Measurements from ENCODE around the gene FERMT1.
"Not testable (repeated sequence)": the region's sequence is repeated elsewhere in the genome, so short reads cannot be mapped to it uniquely, and the experiment has no call there.

FERMT1 gene

DNA sequence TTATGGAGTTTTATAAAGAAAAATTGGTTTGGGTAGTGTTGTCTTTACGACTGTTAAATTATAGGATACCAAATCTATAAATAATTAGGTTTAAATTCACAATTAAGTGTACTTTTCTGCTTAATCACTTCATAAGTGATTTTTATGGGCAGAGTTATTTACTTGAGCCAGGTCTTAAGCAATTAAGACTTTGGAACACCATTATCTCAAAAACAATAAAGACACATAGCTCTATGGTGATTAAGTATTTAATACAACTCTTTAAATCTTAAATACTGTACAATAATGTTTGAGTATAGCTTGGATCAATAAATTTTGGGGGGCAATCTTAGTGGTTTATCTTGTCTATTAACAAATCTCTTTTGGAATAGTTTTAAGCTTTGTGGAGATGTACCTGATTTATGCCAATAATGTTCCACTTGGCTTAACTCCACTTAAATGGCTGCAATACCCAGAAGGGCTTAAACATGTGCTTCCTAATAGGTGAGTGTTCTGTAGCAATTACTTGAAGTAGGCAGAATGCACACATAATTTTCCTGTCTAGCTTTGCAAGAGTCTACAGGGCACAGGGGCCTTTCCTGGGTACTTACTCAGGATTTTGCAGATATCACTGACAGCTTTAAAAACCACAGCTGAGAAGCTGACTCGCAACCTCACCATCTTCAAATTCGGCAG, 7.5 kb downstream of the FERMT1 start:
- Histone ChIP-seq H3K9me3 (ENCODE audit: insufficient read depth, low read depth, low read length) (peaks cover 30% of the 10 kb centered on the region), H3K9ac (ENCODE audit: low read depth, low read length) (no peak overlapping the region), H3K27me3 (ENCODE audit: insufficient read depth, low read length) (no peaks in the 10 kb centered on the region), H3K36me3 (ENCODE audit: insufficient read depth, low read length) (peaks cover 58% of the 10 kb centered on the region), H3K27ac (ENCODE audit: low read depth, low read length) (no peak overlapping the region), H3K4me1 (ENCODE audit: insufficient read depth, low read length) (peaks cover 13% of the 10 kb centered on the region), H3K4me3 (ENCODE audit: low read length) (no peak overlapping the region)
- 97% methylated on average over 2 of the region's 3 CpGs for WGBS

DNA sequence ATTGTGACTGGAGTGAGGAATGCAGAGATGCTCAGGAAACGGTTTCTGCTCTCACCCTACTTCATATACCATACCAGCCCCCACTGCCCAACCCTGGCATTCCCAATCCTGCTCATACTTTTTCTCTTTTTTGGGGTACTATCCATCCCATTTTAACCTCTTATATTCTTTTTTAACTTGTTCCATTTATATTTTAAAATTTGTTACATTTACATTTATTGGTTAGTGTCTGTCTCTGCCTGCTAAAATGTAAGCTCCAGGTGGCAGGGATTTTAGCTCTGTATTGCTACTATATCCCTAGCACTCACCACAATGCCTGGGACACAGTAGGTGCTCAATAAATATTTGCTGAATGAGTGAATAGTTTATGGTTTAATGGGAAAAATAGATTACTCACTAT, 8.1 kb downstream of the FERMT1 start:
- no peak overlapping the region for H3K27ac ChIP-seq (ENCODE audit: low read depth, low read length)
- H3K9me3 ChIP-seq (ENCODE audit: insufficient read depth, low read depth, low read length), result peaks cover 30% of the 10 kb centered on the region
- peaks cover 6% of the 10 kb centered on the region for H3K4me1 ChIP-seq (ENCODE audit: insufficient read depth, low read length)
- H3K4me3 ChIP-seq (ENCODE audit: low read length), result no peak overlapping the region
- H3K9ac ChIP-seq (ENCODE audit: low read depth, low read length), result no peak overlapping the region
- H3K27me3 ChIP-seq (ENCODE audit: insufficient read depth, low read length), result no peaks in the 10 kb centered on the region
- WGBS, result 90% methylated on average over 1 of the region's 1 CpG
- peaks cover 64% of the 10 kb centered on the region for H3K36me3 ChIP-seq (ENCODE audit: insufficient read depth, low read length)

DNA sequence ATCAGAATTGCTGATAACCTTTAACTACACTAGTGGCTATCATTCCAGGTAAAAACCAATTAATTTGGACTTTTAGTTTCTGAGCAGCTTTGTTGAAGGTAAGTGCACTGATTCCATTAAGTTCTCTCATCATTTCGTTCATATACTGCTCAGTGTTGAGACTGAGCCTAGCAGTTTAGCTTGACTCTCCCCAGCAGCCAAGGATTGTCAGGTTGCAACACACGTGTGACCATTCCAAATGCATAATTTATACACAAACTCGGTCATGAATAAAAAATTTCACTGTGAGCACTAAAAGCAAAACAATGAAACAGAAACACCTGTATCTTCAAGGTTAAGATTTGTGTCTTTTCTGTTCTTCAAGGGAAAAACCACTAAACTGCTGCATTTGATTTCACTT, 8.9 kb downstream of the FERMT1 start:
- no peak overlapping the region for H3K27ac ChIP-seq (ENCODE audit: low read depth, low read length)
- H3K4me1 ChIP-seq (ENCODE audit: insufficient read depth, low read length), result no peaks in the 10 kb centered on the region
- H3K9ac ChIP-seq (ENCODE audit: low read depth, low read length), result no peak overlapping the region
- H3K9me3 ChIP-seq (ENCODE audit: insufficient read depth, low read depth, low read length), result peaks cover 30% of the 10 kb centered on the region
- no peak overlapping the region for H3K4me3 ChIP-seq (ENCODE audit: low read length)
- 92% methylated on average over 3 of the region's 3 CpGs for WGBS
- peaks cover 68% of the 10 kb centered on the region for H3K36me3 ChIP-seq (ENCODE audit: insufficient read depth, low read length)
- H3K27me3 ChIP-seq (ENCODE audit: insufficient read depth, low read length), result no peaks in the 10 kb centered on the region

DNA sequence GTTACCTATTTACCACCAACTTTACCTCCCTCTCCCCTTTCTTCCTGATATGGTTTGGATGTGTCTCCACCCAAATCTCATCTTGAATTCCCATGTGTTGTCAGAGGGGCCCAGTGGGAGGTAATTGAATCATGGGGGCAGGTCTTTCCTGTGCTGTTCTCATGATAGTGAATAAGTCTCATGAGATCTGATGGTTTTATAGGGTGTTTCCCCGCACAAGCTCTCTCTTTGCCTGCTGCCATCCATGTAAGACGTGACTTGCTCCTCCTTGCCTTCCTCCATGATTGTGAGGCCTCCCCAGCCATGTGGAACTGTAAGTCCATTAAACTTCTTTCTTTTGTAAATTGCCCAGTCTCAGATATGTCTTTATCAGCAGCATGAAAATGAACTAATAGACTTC, 9.9 kb downstream of the FERMT1 start:
- H3K27ac ChIP-seq (ENCODE audit: low read depth, low read length); H3K4me3 ChIP-seq (ENCODE audit: low read length); H3K9ac ChIP-seq (ENCODE audit: low read depth, low read length); H3K27me3 ChIP-seq (ENCODE audit: insufficient read depth, low read length); H3K4me1 ChIP-seq (ENCODE audit: insufficient read depth, low read length): not testable (repeated sequence)
- 91% methylated on average over 2 of the region's 2 CpGs for WGBS
- Histone ChIP-seq H3K36me3 (ENCODE audit: insufficient read depth, low read length) (peaks cover 71% of the 10 kb centered on the region), H3K9me3 (ENCODE audit: insufficient read depth, low read depth, low read length) (peaks cover 30% of the 10 kb centered on the region)

DNA sequence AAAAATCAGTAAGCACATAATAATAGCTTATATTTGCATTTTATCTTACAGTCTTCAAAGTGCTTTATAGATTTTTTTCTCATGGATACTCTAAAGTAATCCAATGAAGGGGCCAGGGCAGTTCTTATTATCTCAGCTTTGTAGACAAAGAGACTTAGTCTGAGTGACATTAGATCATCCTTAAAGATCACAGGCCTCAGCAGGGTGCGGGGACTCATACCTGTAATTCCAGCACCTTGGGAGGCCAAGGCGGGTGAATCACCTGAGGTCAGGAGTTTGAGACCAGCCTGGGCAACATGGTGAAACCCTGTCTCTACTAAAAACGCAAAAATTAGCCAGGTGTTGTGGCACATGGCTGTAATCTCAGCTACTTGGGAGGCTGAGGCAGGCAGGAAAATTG, 14.5 kb downstream of the FERMT1 start:
- Histone ChIP-seq H3K36me3 (ENCODE audit: insufficient read depth, low read length) (peaks cover 58% of the 10 kb centered on the region), H3K4me3 (ENCODE audit: low read length) (no peak overlapping the region), H3K9me3 (ENCODE audit: insufficient read depth, low read depth, low read length) (peaks cover 8% of the 10 kb centered on the region; the same call in 1 of the 2 replicates), H3K4me1 (ENCODE audit: insufficient read depth, low read length) (peaks cover 3% of the 10 kb centered on the region), H3K9ac (ENCODE audit: low read depth, low read length) (no peak overlapping the region), H3K27me3 (ENCODE audit: insufficient read depth, low read length) (no peaks in the 10 kb centered on the region), H3K27ac (ENCODE audit: low read depth, low read length) (no peak overlapping the region)
- WGBS, result 67% methylated on average over 3 of the region's 3 CpGs

DNA sequence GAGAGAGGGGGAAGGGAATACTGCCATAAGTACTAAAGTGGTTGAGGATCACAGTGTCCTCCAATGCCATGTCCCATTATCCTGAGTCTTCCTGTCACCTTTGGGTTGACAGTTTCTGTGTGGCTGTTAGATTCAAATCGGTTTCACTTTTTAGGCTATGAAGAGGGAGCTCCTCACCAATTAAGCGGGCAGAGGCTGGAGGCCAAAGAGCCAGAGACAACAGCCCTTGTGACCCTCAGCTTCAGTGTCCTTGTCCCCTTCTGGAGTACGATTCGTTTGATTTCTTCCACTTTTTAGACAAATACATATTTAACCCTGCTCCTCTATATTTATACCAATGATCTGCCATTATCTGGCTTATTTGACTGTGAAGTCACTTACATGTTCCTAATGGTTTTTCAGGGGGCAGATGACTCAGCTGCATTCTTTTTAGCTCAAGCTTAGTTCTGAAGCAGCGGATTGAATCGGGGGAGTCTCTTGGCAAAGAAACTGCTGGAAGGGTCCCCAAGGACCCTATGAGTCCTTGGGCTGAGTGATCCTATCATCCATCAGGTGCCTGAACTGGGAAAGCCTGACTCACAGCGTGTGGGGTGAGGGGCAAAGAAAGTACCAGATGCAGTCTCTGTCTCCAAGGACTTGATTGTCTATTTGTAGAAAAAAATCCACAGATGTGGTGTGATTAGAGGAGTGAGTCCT, 18.2 kb downstream of the FERMT1 start:
- no peak overlapping the region for H3K9ac ChIP-seq (ENCODE audit: low read depth, low read length)

DNA sequence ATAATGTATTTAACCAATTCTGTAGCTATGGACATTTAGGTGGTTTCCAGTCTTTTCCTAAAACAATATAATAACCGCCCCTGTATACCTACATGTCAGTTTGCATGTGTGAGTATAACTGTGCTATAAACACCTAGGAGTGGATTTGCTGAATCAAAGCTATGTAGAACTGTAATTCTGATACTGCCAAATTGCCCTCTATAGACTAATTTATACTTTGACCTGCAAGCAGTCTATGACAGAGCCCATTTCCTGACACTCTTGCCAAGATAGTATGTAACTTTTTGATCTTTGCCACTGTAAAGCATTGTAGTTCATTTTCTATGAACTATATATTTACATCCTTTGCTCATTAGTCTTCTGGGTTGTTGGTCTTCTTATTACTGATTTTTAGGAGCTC, 19.5 kb downstream of the FERMT1 start:
- H3K9ac ChIP-seq (ENCODE audit: low read depth, low read length), result no peak overlapping the region
- peaks cover 3% of the 10 kb centered on the region for H3K4me1 ChIP-seq (ENCODE audit: insufficient read depth, low read length)
- WGBS, result no CpG with 5 or more reads among the region's 1 CpG
- no peak overlapping the region for H3K27ac ChIP-seq (ENCODE audit: low read depth, low read length)
- H3K27me3 ChIP-seq (ENCODE audit: insufficient read depth, low read length), result no peaks in the 10 kb centered on the region
- H3K4me3 ChIP-seq (ENCODE audit: low read length), result no peak overlapping the region
- no peaks in the 10 kb centered on the region for H3K9me3 ChIP-seq (ENCODE audit: insufficient read depth, low read depth, low read length)
- H3K36me3 ChIP-seq (ENCODE audit: insufficient read depth, low read length), result peaks cover 28% of the 10 kb centered on the region

More for the DNA sequence above, 18.2 kb downstream of the FERMT1 start:
- 92% methylated on average over 7 of the region's 7 CpGs for WGBS
- no peaks in the 10 kb centered on the region for H3K27me3 ChIP-seq (ENCODE audit: insufficient read depth, low read length)
- H3K4me3 ChIP-seq (ENCODE audit: low read length), result no peak overlapping the region
- H3K36me3 ChIP-seq (ENCODE audit: insufficient read depth, low read length), result peaks cover 38% of the 10 kb centered on the region
- H3K9me3 ChIP-seq (ENCODE audit: insufficient read depth, low read depth, low read length), result no peaks in the 10 kb centered on the region
- H3K4me1 ChIP-seq (ENCODE audit: insufficient read depth, low read length), result peaks cover 3% of the 10 kb centered on the region
- no peak overlapping the region for H3K27ac ChIP-seq (ENCODE audit: low read depth, low read length)

DNA sequence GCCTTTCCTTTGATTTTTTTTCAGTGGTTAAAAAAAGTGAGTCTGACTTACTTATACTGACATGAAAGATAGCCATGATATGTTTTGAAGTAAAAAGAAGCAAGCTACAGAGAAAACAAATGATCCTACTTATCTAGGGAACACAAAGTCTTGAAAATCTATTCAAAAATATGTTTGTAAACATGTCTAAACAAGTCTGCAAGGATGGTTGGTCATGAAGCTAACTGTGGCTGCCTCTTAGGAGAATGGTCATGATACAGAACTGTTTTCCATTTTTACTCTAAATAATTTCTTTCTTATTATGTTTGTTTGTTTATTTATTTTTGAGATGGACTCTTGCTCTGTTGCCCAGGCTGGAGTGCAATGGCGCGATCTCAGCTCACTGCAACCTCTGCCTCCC, 21.5 kb downstream of the FERMT1 start:
- no peak overlapping the region for H3K4me3 ChIP-seq (ENCODE audit: low read length)
- H3K4me1 ChIP-seq (ENCODE audit: insufficient read depth, low read length), result peaks cover 2% of the 10 kb centered on the region; the same call in 1 of the 2 replicates
- peaks cover 37% of the 10 kb centered on the region for H3K36me3 ChIP-seq (ENCODE audit: insufficient read depth, low read length)
- H3K9ac ChIP-seq (ENCODE audit: low read depth, low read length), result no peak overlapping the region
- H3K27ac ChIP-seq (ENCODE audit: low read depth, low read length), result no peak overlapping the region
- WGBS, result 96% methylated on average over 2 of the region's 2 CpGs
- H3K27me3 ChIP-seq (ENCODE audit: insufficient read depth, low read length), result no peaks in the 10 kb centered on the region
- H3K9me3 ChIP-seq (ENCODE audit: insufficient read depth, low read depth, low read length), result no peaks in the 10 kb centered on the region

DNA sequence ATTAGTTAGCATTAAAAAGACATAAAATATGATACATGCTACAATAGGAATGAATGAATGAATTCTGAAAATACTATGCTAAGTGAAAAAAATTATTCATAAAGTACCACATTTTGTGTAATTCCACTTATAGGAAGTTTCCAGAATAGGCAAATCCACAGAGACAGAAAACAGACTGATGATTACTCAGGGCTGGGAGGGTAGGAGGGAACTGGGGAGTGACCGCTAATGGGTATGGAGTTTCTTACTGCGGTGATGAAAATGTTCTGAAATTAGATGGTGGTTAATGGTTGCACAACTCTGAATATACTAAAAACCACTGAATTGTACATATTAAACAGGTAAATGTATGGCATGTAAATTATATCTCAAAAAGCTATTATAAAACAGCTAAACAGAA, 22.6 kb downstream of the FERMT1 start:
- H3K4me1 ChIP-seq (ENCODE audit: insufficient read depth, low read length), result no peaks in the 10 kb centered on the region; the same call in 1 of the 2 replicates
- 70% methylated on average over 2 of the region's 2 CpGs for whole genome bisulfite sequencing
- H3K9me3 ChIP-seq (ENCODE audit: insufficient read depth, low read depth, low read length), result no peaks in the 10 kb centered on the region
- H3K4me3 ChIP-seq (ENCODE audit: low read length), result no peak overlapping the region
- H3K27ac ChIP-seq (ENCODE audit: low read depth, low read length), result no peak overlapping the region
- no peak overlapping the region for H3K9ac ChIP-seq (ENCODE audit: low read depth, low read length)
- no peaks in the 10 kb centered on the region for H3K27me3 ChIP-seq (ENCODE audit: insufficient read depth, low read length)
- peaks cover 37% of the 10 kb centered on the region for H3K36me3 ChIP-seq (ENCODE audit: insufficient read depth, low read length)

DNA sequence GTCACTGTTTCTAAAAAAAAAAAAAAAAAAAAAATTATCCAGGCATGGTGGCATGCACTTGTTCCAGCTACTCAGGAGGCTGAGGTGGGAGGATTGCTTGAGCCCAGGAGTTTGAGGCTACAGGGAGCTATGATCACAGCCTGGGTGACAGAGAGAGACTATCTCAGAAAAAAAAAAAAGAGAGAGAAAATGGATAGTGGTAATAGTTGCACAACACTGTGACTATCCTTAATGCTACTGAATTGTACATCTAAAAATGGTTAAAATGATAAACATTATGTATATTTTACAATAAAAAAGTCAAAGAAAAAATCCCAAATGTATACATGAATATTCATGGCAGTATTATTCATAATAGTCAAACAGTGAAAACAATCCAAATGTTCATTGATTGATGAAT, 23.0 kb downstream of the FERMT1 start:
- Histone ChIP-seq H3K9ac (ENCODE audit: low read depth, low read length) (no peak overlapping the region), H3K4me1 (ENCODE audit: insufficient read depth, low read length) (no peaks in the 10 kb centered on the region; the same call in 1 of the 2 replicates), H3K27ac (ENCODE audit: low read depth, low read length) (no peak overlapping the region), H3K36me3 (ENCODE audit: insufficient read depth, low read length) (peaks cover 37% of the 10 kb centered on the region), H3K27me3 (ENCODE audit: insufficient read depth, low read length) (no peaks in the 10 kb centered on the region), H3K4me3 (ENCODE audit: low read length) (no peak overlapping the region), H3K9me3 (ENCODE audit: insufficient read depth, low read depth, low read length) (no peaks in the 10 kb centered on the region)

DNA sequence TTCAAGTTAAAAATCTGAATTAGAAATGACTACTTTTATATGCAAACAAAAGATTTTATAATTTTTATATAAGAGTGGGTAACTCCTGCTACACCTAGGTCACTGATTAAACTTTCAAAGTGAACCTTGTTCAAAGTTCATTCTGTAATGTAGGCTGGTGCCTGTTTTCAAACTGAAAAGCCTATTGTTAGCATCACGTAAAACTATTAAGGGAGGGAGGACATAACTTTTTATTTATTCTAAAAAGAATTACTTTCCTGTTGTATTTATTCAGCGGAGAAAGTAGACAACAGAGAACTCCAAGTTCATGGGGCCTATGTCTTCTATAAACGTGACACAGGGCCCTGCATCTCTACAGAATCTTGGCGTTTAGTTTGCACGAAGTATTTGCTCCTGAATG, 27.4 kb downstream of the FERMT1 start:
- peaks cover 46% of the 10 kb centered on the region for H3K36me3 ChIP-seq (ENCODE audit: insufficient read depth, low read length)
- 98% methylated on average over 5 of the region's 5 CpGs for WGBS
- no peak overlapping the region for H3K4me3 ChIP-seq (ENCODE audit: low read length)
- no peak overlapping the region for H3K27ac ChIP-seq (ENCODE audit: low read depth, low read length)
- no peak overlapping the region for H3K9ac ChIP-seq (ENCODE audit: low read depth, low read length)
- no peaks in the 10 kb centered on the region for H3K9me3 ChIP-seq (ENCODE audit: insufficient read depth, low read depth, low read length)
- H3K4me1 ChIP-seq (ENCODE audit: insufficient read depth, low read length), result no peaks in the 10 kb centered on the region
- H3K27me3 ChIP-seq (ENCODE audit: insufficient read depth, low read length), result no peaks in the 10 kb centered on the region

Measured in HUES64 (cell line).